Fibroblast of upper back skin (primary cell): ENCODE results near the gene FAM83C.
A peak's percentile ranks its signal among the peaks of the same experiment; 100 is the strongest.
"Not testable (repeated sequence)": the region's sequence is repeated elsewhere in the genome, so short reads cannot be mapped to it uniquely, and the experiment has no call there.

ENCODE experiments used
- DNase-seq: peaks from one replicate; pipeline ENCODE4 v3.0.0-alpha.2; 2013

Gene FAM83C

GRCh38 chr20:35262731-35263531 lies 29.3 kb downstream of the FAM83C start:
- peak; percentile 86 for DNase-seq

GRCh38 chr20:35262321-35262720 lies 29.9 kb downstream of the FAM83C start:
- not testable (repeated sequence) for DNase-seq

GRCh38 chr20:35260426-35260825 lies 31.8 kb downstream of the FAM83C start:
- DNase-seq: no peak

GRCh38 chr20:35257175-35257909 lies 34.9 kb downstream of the FAM83C start:
- DNase-seq: peak; percentile 67

GRCh38 chr20:35254448-35254999 lies 37.7 kb downstream of the FAM83C start:
- no peak for DNase-seq

- no peak for DNase-seq
Measured at GRCh38 chr20:35253010-35253409, 39.2 kb downstream of the FAM83C start.

- not testable (repeated sequence) for DNase-seq
Measured at GRCh38 chr20:35252598-35252997, 39.6 kb downstream of the FAM83C start.

GRCh38 chr20:35252037-35252461 lies 40.2 kb downstream of the FAM83C start:
- DNase-seq: no peak

- no peak for DNase-seq
Measured at GRCh38 chr20:35251613-35251940, 40.6 kb downstream of the FAM83C start.

GRCh38 chr20:35248641-35249475 lies 43.4 kb downstream of the FAM83C start:
- peak; percentile 34 for DNase-seq

- DNase-seq: no peak
Measured at GRCh38 chr20:35246723-35247122, 45.5 kb downstream of the FAM83C start.

GRCh38 chr20:35243986-35244385 lies 48.2 kb downstream of the FAM83C start:
- DNase-seq: no peak

- DNase-seq: no peak
Measured at GRCh38 chr20:35243317-35243716, 48.9 kb downstream of the FAM83C start.

GRCh38 chr20:35240811-35241293 lies 51.4 kb downstream of the FAM83C start:
- no peak for DNase-seq

GRCh38 chr20:35240083-35240810 lies 52.0 kb downstream of the FAM83C start:
- DNase-seq: no peak

- DNase-seq: no peak
Measured at GRCh38 chr20:35238735-35239134, 53.5 kb downstream of the FAM83C start.

GRCh38 chr20:35238170-35238569 lies 54.1 kb downstream of the FAM83C start:
- DNase-seq: no peak

- DNase-seq: no peak
Measured at GRCh38 chr20:35237486-35237885, 54.7 kb downstream of the FAM83C start.

GRCh38 chr20:35235881-35236280 lies 56.3 kb downstream of the FAM83C start:
- no peak for DNase-seq
